BJ (cell line): Measurements from ENCODE around the gene ARRDC3. TPM values are rescaled to one million over a fixed set of nuclear protein-coding genes. Genes with fewer than 3 reads are reported as not detected.

Experiments used
- CTCF ChIA-PET: fragments of 350-600 bp; formaldehyde crosslinking; extraction: SDS; loops from one replicate; lab custom pipeline; 2021; ENCODE audit warnings: antibody characterized with exemption, inconsistent platforms; lab: Yijun Ruan, JAX
- POLR2A ChIA-PET: fragments of 300-600 bp; sonication (Branson Sonifier 250); formaldehyde crosslinking; extraction: SDS; loops from one replicate; lab custom pipeline; 2021; ENCODE audit warnings: antibody characterized with exemption; lab: Charles Lee
- DNase-seq: peaks from one replicate; pipeline ENCODE4 v3.0.0-alpha.2; 2011; ENCODE audit warnings: low read depth
- H3K27me3 ChIP-seq: 2 replicates; pipeline ENCODE4 v1.6.0; 2011; ENCODE audit warnings: low read length; ENCODE audit not compliant: control insufficient read depth, insufficient read depth
- H3K36me3 ChIP-seq: 2 replicates; pipeline ENCODE4 v1.5.1; 2011; ENCODE audit warnings: low read length; ENCODE audit not compliant: control insufficient read depth, insufficient read depth
- H3K4me3 ChIP-seq: 2 replicates; pipeline ENCODE4 v1.5.1; 2011; ENCODE audit warnings: low read depth, mild to moderate bottlenecking, control low read depth, low read length
- CTCF ChIP-seq: IDR thresholded peaks from 2 replicates; pipeline ENCODE4 v1.5.1; 2011; ENCODE audit warnings: low read depth, mild to moderate bottlenecking, control low read depth, inconsistent platforms, low read length, moderate library complexity; ENCODE audit not compliant: insufficient read depth
- polyA plus RNA-seq: library from polyadenylated mRNA; depleted of rRNA; stranded (reverse); fragments of >200 nt; gene quantifications from 2 replicates; pipeline ENCODE4 v1.2.3, GENCODE V29; 2011

ARRDC3 gene
- polyA plus RNA-seq, 1 experiment, result 20.7 TPM

GRCh38 chr5:91381239-91381773 is 1.8 kb downstream of the ARRDC3 start:
- peak overlapping the region; percentile 64 for H3K4me3 ChIP-seq
- H3K27me3 ChIP-seq, result no peaks in the 10 kb centered on the region
- CTCF ChIA-PET, result interaction anchor here (0.6 to 1.9 kb wide), 5 partner anchors 135 to 279 kb away, joined by 3 to 9 read pairs (median 5); no protein-coding TSS in a partner anchor
- TF ChIP-seq CTCF, result no peak
- DNase-seq, result no peak
- POLR2A ChIA-PET, result interaction anchor here (0.6 to 0.7 kb wide), 5 partner anchors 197 to 281 kb away, joined by 3 to 16 read pairs (median 6); no protein-coding TSS in a partner anchor
- peaks cover 1% of the 10 kb centered on the region; the same call in 1 of the 2 replicates for H3K36me3 ChIP-seq

- H3K4me3 ChIP-seq, result peak overlapping the region; percentile 64
- H3K36me3 ChIP-seq, result peaks cover 1% of the 10 kb centered on the region; the same call in 1 of the 2 replicates
- no peak for TF ChIP-seq CTCF
- DNase-seq, result peak; percentile 71
- H3K27me3 ChIP-seq, result no peaks in the 10 kb centered on the region
- POLR2A ChIA-PET, result interaction anchor here (0.6 to 0.7 kb wide), 7 partner anchors 100 to 286 kb away, joined by 3 to 16 read pairs (median 6); no protein-coding TSS in a partner anchor
- CTCF ChIA-PET, result interaction anchor here (0.5 to 1.9 kb wide), 7 partner anchors 115 to 279 kb away, joined by 3 to 9 read pairs (median 4); no protein-coding TSS in a partner anchor
Observed at GRCh38 chr5:91380491-91381238, 2.5 kb downstream of the ARRDC3 start.

GRCh38 chr5:91379914-91380490 is 3.1 kb downstream of the ARRDC3 start:
- peak; percentile 45 for DNase-seq
- Histone ChIP-seq H3K4me3 (peak overlapping the region; percentile 64), H3K27me3 (no peaks in the 10 kb centered on the region), H3K36me3 (peaks cover 3% of the 10 kb centered on the region)
- POLR2A ChIA-PET, result no interaction called here
- CTCF ChIA-PET, result interaction anchor here (1.1 to 1.9 kb wide), 5 partner anchors 133 to 278 kb away, joined by 3 to 9 read pairs (median 5); no protein-coding TSS in a partner anchor
- no peak for TF ChIP-seq CTCF

- no peak for TF ChIP-seq CTCF
- Histone ChIP-seq H3K36me3 (peaks cover 7% of the 10 kb centered on the region), H3K27me3 (no peaks in the 10 kb centered on the region), H3K4me3 (peak overlapping the region; percentile 64)
- DNase-seq, result no peak
- ChIA-PET CTCF (interaction anchor here (1.1 to 1.9 kb wide), 2 partner anchors 269 to 276 kb away, joined by 4 to 8 read pairs; no protein-coding TSS in a partner anchor), POLR2A (no interaction called here)
Observed at GRCh38 chr5:91379246-91379913, 3.7 kb downstream of the ARRDC3 start.
